ENCODE results near the gene DHRSX.

- no peak for TF ChIP-seq CTCF (IDR thresholded peaks at IDR 0.05; ENCODE audit: control extremely low read depth in 1 of 3, insufficient read depth in 1 of 3, low read depth in 1 of 3, low read length in 3 of 3)
- TF ChIP-seq RAD21 (IDR thresholded peaks at IDR 0.05 in 1 of 2, conservative IDR thresholded peaks at IDR 0.05 in 1 of 2; ENCODE audit: low read depth in 2 of 2, low read length in 2 of 2): no peak
- TF ChIP-seq YY1 (IDR thresholded peaks at IDR 0.05; ENCODE audit: low read depth, low read length): no peak
- TF ChIP-seq POLR2AphosphoS5 (IDR thresholded peaks at IDR 0.05; ENCODE audit: low read depth, low read length): no peak
- no peak for TF ChIP-seq EZH2 (IDR thresholded peaks at IDR 0.05; ENCODE audit: low read depth, low read length, severe bottlenecking)
- no peak for TF ChIP-seq CBX8 (IDR thresholded peaks at IDR 0.05; ENCODE audit: borderline replicate concordance, low read depth, low read length)
These were observed 112.1 kb downstream of the DHRSX start for GRCh38 chrX:2388669-2389068.
